ENCODE results near the gene SLC39A11.
"Not testable (repeated sequence)": the region's sequence is repeated elsewhere in the genome, so short reads cannot be mapped to it uniquely, and the experiment has no call there.

The SLC39A11 gene

DNA sequence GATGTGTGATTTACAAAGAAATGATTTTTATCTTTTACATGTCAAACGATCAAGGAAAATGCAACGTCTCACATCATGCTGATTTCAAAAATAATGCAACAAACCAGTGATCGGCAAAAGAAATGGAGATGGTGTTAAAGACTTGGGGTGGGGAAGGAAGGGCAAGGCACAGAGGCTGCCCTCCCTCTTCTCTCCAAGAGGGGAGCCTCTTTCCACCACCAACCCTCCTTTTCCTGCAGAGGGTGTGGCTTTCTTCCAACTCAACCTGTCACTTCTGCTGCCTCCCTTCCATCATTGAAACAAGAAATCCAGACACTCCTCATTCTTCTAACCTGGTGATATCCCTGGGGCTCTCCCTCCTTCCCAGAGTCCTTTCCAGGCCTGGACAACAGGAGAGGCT, 320.8 kb downstream of the SLC39A11 start:
- no peak for DNase-seq

DNA sequence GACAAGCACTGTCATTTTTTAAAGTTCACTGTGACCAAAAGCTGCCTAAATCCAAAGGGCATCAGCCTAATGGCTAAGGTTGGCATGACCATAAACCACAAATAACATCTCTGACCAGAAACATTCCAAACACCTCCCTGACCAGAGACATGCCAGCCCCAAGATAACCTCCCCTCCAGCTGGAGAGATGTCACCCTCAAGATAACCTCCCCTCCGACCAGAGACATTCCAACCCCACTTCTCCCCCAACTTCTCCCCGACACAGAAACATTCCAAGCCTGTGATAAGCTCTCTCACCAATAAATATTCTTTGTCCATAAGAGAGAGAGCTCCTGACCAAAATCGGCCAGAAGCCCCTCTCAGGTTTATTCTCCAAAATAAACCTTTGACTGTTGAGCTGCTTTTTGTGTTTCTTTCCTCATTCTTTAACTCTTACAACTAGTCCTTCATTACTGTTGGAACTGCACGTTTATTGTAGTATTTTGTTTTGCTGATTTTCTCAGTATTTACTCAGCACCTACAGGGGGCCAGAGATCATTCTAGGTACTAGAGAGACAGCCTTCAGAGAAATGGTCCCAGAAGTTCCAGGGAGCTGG, 325.6 kb downstream of the SLC39A11 start:
- DNase-seq, result no peak

DNA sequence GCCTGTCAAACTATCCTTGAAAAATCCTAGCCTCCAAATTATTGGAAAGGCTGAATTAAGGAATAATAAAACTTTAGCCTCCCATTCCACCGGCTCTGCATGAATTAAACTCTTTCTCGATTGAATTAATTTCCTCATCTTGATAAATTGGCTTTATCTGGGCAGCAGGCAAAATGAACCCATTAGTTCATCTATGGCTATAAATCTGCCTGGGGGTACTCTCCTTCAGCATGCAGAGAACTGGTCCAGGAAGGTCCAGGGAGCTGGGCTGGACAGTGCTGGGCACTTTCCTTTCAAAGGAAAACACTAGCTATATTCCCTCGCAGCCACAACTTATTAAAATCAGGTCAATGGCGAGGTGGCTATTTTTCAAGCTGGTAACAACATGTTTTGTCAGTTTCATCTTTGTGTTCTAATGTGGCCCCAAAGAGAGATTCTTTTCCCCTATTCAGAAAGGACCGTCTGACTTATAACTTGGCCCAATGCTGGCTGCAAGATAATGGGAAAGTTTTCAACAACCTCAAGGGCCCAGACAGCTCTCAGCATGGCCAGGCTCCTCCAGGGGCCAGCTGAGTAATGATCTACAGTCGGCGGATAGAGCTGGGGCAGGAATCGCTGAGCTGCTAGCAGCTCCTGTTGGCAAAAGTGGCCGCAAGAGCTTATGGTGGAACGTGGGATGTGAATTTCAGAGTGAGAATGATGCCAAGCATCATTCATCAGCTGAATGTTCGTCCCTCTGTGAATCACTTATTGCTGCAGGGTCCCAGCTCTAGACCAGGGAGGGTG, 326.9 kb downstream of the SLC39A11 start:
- DNase-seq, result no peak

DNA sequence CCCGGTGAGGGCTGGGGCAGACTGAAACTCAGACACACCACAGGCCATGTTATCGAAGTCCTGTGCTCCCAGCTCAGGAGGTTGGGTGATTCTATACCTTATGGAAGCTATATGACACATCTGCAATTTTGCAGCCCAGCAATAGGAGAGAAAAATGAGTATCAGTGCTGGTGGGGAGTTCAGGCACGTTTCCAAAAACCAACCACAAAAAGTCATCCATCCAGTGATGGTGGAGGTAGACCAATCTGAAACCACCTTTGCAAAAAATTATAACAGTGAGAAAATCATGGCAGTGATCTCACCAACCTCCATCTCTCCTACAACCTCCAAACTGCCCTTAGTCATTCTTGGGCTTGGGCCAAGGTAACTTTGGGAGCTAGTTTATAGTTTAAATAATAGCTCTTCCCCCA, 327.9 kb downstream of the SLC39A11 start:
- DNase-seq, result no peak

DNA sequence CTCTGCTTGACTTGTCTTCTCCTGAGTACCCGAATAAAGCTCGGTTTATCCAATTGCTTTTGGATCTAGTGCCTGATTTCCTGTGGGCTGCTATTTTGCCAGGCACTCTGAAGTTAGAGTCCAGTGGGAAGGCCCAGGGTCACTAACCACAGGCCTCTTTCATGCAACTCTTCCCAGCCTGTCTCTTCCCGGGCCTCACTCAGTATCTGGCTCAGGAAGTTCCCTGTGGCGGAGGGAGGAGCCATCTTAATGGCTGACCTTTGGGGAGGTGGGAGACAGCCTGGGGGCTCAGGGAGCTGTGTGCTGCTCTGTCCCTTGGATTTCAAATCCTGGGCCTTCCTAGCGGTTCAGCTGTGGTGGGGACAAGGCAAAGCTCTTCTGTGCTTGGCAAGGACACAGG, 328.5 kb downstream of the SLC39A11 start:
- DNase-seq, result no peak

DNA sequence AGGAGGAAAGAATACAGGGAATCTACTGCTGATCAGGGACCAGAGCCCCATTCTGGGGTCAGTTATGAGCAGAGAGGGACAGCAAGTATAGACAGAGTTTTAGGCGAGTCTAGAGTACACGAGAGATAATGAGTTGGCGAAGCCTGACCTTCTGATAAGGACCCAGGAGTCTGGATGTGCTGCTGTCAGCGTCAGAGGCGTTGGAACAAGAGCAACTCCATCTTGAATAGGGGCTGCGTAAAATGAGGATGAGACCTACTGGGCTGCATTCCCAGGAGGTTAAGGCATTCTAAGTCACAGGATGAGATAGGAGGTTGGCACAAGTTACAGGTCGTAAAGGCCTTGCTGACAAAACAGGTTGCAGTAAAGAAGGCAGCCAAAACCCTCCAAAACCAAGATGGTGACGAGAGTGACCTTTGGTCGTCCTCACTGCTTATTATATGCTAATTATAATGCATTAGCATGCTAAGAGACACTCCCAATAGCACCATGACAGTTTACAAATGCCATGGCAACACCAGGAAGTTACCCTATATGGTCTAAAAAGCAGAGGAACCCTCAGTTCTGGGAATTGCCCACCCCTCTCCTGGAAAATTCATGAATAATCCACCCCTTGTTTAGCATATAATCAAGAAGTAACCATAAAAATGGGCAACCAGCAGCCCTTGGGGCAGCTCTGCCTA, 330.5 kb downstream of the SLC39A11 start:
- DNase-seq, result not testable (repeated sequence)

DNA sequence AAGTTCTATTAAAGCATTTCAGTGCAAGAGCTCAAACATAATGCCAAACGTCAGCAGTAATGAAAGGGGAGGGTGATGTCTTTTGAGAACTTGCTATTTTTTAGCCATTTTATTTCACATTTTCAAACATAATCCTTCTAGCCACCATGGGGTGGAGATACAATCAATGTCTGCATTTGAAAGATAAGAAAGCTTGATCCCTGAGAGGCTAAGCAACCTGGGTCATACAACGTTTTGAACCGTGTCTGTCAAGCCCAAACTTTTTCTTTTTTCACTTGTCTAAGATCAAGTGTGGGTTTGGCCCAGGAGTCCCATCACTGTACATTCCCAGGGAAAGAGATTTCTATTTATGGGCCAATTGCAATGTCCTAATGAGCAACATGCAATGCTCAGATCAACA, 331.1 kb downstream of the SLC39A11 start:
- DNase-seq, result no peak

DNA sequence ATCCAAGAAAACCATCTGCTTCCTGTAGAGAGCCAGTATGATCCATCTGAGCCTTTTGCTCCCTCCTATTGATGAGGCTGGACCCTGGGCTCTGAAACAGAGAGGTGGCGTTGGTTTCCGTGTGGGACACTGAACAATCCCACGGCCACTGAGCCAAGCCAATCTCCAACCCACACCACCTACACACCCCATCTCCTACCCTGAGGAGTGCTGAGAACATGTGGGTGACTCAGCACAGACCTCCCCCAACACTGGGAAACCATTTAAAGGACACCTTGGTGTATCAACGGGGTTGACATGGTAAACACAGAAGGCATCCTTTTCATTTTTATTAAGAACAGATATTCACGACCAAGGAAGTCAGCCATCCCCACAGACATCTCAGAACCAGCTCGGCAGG, 332.1 kb downstream of the SLC39A11 start:
- DNase-seq, result no peak

DNA sequence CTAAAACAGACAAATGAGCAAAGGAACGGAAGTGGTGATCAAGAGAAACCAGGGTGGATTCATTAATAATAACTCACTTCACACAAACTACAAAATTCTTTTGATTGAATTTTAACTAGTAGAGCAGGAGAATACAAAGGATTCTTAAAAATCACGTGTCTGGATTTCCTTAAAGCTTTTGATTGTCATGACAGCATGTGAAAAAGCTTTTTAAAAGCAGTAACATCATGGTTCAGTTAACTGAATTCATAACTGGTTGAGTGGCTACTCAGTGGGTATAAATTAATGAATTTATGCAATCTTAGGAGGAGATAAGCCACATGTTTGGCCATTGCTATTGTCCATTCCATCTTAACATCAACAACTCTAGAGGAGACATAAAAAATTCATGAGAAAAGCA, 333.2 kb downstream of the SLC39A11 start:
- no peak for DNase-seq

DNA sequence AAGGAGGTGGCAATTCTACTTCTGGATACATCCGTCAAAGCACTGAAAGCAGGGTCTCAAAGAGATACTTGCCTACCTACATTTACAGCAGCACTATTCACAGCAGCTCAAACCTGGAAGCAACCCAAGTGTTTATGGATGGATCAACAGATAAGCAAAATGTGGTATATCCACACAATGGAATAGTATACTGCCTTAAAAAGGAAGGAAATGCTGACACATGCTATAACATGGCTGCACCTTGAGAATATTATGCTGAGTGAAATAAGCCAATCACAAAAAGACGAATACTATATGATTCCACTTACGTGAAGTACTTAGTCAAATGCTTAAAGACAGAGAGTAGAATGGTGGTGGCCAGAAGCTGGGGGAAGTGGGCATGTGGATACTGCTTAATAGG, 336.2 kb downstream of the SLC39A11 start:
- DNase-seq, result no peak

DNA sequence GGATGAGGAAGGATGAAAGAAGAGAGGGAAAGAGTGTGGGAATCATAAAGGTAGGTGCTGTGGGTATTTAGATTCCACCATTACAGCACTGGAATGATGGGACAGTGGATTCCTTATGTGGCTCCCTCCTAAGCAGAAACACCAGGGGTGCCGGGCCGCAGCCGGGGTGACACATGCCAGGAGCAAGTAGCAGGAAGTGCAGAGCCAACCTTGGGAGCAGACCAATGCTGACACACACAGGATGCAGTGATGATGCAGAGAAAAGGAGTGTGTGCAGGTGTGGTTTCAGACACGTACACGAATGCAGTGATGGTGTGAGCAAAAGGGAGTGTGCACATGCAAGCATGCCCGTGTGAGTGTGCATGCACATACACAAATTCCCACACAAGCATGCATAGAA, 338.0 kb downstream of the SLC39A11 start:
- DNase-seq, result no peak

DNA sequence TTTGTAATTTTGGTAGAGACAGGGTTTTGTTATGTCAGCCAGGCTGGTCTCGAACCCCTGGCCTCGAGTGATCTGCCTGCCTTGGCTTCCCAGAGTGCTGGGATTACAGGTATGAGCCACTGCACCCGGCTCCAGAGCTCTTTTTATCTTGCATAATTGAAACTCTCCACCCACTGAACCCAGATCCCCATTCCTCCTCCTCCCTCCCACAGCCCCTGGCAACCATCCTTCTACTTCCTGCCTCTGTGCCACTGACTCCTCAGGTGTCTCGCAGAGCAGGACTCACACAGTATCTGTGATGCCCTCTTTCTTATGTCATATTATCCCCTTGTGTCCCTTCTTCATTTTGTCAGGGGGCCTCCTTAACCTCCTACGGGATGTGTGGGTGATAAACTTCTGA, 340.7 kb downstream of the SLC39A11 start:
- DNase-seq, result no peak

DNA sequence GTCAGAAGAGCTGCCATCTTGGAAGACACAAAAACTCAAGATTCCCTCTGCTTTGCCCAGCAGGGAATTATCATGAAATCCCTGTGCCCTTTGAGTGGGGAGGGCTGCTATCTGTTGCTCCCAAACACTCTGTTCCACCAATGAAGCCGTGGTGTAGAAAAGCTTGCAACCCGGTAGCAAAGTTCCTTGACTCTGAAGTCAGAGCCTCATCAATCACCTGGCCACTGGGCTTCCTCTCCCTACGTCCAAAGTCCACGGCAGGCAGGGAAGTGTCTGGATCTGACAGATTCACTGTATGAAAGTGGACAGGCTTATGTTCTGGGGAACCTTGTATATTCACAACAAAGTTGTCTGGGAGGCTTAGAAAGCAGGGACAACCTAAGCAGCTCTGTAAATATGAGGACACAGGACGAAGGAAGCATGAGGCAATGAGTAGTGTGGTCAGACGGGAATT, 343.3 kb downstream of the SLC39A11 start:
- no peak for DNase-seq

DNA sequence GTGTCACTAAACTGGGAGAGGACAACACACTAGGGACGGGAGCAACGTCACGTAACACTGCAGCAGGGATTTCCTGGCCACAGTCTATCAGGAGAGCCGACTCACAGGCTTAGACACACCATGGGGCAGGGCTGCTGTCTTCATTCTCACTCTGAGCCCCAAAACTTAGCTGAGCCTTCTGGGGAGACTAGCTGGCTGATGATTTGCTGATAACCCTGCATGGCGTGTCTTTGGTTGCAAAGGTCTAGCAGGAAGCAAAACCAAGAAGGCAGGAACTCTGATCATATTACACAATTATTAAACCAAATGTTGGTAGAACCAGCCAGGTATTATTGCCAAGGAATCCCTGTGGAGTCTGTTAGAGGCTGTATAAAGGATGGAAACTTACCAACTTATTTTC, 345.0 kb downstream of the SLC39A11 start:
- no peak for DNase-seq

DNA sequence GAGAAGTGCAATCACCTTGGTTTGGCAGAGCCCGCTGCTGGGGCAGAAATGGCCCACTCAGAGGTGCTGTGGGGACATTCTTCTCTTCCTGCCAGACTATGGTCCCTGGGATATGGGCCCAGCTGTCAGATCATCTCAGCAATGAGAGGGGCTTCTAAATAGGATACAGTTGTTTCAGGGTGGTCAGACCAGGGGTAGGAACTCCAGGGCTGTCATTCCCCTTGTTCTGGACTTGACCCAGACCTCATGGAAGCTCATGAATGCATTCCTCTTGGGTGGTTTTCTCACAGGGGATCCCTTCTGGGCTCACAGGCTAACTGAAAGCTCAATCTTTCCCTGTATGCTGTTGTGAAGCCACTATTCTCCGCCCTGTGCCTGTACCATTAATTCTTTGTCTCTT, 347.2 kb downstream of the SLC39A11 start:
- no peak for DNase-seq

DNA sequence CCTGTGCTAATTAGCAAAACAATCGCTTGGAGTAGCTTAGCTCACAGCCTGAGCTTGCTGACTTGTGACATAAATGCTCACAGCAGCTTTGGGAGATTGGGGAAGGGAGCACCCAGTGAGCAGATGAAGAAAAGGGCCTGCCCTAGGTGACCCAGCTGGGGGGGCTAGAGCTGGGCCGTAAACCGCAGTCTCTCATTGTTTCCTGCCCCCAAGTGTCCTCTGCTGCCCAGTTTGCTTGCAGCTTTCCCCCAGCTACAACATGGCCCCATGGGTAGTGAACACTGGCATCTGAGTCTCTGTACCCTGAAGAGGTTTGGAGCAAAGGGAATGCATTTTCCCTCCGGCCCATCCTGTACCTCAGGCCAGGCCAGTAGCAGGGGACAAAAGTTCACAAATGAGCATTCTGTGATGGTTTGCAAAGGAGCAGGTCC, 349.4 kb downstream of the SLC39A11 start:
- no peak for DNase-seq

DNA sequence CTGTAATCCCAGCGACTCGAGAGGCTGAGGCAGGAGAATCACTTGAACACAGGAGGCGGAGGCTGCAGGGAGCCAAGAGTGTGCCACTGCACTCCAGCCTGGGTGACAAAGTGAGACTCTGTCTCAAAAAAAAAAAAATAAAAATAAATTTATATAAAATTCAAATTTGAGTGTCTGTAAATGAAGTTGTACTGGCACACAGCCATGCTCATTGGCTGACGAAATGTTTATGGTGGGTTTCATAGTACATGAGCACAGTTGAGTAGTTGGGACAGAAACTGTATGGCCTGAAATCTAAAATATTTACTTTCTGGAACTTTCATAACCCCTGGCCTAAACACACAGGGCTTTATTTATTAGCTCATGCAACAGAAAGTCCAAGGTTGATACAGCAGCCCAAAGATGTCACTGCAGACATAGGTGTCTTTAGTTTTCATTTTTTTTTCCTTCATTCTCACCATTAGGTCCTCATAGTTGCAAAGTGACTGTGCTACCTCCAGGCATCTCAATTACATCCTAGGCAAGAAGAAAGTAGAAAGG, 355.3 kb downstream of the SLC39A11 start:
- DNase-seq, result no peak

DNA sequence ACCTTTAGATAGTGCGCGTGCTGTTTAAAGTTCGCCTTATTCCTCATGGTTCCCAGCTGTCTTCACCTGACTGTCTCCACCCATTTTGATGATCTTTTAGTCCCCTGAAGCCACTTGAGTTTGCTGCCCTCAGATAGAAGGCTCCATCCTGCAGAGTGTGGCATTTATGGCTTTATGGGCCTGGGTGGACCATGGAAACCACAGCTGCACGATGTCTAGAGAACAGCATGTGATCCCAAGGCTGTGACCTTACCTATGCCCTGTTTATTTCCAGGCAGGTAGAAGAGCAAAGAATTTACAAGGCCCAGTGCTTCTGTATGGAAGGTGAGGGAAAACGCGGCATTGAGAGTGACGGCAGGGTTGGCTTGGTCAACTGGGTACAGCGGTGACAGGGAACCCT, 356.9 kb downstream of the SLC39A11 start:
- no peak for DNase-seq

DNA sequence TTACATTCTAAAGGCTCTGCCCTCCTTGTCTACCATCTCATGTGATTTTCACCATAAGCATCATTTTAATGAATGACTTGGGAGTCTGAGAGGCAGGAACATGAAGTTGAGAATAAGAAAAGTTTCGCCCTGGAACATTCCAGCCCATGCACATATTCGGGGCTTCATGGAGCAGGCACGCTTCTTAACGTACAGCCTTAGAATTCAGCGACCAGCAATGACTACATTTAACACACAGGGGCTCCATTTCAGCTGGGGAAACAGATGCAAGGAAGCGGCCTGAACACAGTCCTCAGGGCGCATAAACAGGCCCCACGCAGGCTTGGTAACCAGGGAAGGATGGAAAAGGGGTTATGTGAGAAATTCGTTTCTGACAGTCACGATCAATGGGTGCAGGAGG, 357.4 kb downstream of the SLC39A11 start:
- DNase-seq, result no peak

DNA sequence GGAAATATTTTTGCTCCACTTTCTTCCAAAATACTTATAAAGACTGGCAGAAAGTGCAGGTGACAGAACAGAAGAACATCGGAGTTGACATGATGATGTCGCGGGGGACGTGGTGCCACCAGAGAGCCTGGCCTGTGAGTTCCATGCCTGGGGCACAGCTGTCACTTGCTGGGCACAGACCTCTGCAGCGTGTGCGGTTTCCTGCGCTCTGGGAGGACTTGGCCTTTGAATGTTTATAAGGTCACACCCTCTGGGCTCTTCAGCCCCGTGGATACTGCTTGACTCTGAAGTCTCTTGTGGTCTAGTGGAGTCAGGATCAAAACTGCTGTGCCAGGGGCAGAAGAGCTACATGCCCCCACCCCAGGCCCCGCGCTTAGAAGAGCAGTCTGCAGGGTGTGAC, 357.9 kb downstream of the SLC39A11 start:
- no peak for DNase-seq

DNA sequence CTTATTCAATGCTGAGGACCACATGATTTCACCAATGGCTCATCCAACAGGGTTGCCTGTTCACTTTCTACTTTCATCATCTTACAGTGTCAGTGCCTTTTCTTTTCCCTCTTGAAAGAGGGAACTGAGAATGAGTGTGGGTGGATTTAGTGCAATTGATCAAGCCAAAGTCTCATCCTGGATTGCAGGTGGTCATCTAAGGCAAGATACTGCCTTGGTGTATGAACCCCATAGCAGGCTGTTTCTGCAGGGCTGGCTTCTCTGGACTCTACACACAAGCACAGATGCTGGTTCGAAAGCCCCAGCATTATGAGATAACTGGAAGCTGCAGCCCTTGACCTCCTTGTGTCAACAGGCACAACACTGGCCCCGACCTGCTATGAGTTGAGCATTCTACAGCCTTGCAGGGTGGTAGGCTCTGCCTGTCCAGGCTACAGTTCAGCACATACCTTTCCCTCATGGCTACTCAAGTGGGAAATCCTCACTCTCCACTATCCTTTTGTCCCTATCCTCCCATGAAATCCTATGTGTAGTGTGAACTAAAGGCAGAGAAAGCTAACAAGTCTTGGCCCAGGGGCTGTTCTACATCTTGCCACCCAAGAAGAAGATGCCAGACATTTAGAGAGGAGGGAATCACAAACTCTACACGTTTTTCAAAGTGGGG, 358.7 kb downstream of the SLC39A11 start:
- no peak for DNase-seq

DNA sequence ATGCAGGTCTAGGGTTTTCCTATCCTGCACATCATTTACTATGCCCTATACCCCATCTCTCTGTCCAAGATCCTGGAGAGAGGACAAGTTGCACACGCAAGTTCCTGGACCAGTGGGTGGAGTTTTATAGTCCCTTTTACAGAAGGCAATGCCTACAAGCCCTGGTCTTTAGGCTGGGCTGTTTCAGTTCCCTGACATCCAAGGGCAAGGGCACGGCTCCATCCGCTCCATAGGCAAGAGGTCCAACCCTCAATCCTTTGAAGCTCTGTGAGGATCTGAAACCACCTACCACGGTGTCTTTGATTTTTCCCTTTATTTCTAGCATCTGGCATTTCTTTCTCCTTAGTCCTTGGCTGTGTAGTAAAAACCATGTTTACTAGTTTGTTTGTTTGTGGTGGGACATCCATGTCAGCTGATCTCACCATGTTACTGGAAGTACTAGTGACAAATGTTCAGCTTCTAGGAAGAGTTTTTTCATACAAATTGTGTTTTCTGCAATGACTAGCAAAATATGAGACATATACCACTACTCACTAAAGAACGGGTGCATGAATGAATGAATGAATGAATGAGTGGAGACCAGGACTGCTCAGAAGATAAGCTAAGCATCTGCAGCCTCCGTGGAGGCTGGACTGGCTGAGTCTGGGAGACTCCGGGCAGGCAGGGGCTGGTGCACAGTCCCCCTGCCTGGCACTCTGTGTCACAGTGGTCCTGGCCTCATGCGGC, 359.4 kb downstream of the SLC39A11 start:
- no peak for DNase-seq

DNA sequence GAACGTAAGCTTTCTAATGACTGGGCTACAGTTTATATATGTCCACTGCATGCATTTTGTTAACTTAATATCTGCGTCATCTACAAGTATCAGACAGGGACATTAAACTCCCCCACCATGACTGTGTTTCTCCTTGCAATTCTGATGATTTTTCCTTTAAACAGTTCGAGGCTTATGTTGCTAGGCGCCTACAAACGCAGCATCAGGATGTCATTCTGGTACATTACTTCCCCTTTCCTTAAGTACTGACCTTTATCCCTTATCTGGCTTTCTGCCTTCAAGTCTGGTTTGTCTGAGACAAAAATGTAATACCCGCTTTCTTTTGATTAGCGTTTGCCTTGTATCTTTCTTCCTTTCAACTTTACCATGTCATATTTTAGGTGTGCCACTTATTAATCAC, 362.4 kb downstream of the SLC39A11 start:
- DNase-seq, result no peak
